Measurements from ENCODE around the gene SEL1L3. TPM values are rescaled to one million over a fixed set of nuclear protein-coding genes. Genes with fewer than 3 reads are reported as not detected.

The SEL1L3 gene
- total RNA-seq, 1 donor from 2014 or later: 70.5 TPM

GRCh38 chr4:25725870-25726269 lies 136.9 kb downstream of the SEL1L3 start:
- Histone ChIP-seq H3K9me3 (no peaks in the 10 kb centered on the region), H3K27me3 (ENCODE audit: low read depth) (no peaks in the 10 kb centered on the region), H3K4me1 (no peaks in the 10 kb centered on the region), H3K27ac (no peak overlapping the region), H3K36me3 (no peaks in the 10 kb centered on the region), H3K4me3 (no peak overlapping the region)
- DNase-seq (no peak), ATAC-seq (no peak)
- no peak for TF ChIP-seq CTCF (IDR thresholded peaks at IDR 0.05)
- intact Hi-C loops (cut with DNase I): no loop called here

- no peaks in the 10 kb centered on the region for H3K36me3 ChIP-seq
- H3K9me3 ChIP-seq: no peaks in the 10 kb centered on the region
- H3K27ac ChIP-seq: no peak overlapping the region
- TF ChIP-seq CTCF (IDR thresholded peaks at IDR 0.05): no peak
- DNase-seq (no peak), ATAC-seq (peak in 1 of 2 donors; percentile 21)
- H3K27me3 ChIP-seq (ENCODE audit: low read depth): no peaks in the 10 kb centered on the region
- H3K4me3 ChIP-seq: no peak overlapping the region
- no peaks in the 10 kb centered on the region for H3K4me1 ChIP-seq
- intact Hi-C loops (cut with DNase I): no loop called here
Measured at GRCh38 chr4:25723409-25723808, 139.4 kb downstream of the SEL1L3 start.

GRCh38 chr4:25722964-25723363 lies 139.8 kb downstream of the SEL1L3 start:
- TF ChIP-seq CTCF (IDR thresholded peaks at IDR 0.05): no peak
- Histone ChIP-seq H3K9me3 (no peaks in the 10 kb centered on the region), H3K27me3 (ENCODE audit: low read depth) (no peaks in the 10 kb centered on the region), H3K27ac (no peak overlapping the region), H3K4me3 (no peak overlapping the region), H3K4me1 (no peaks in the 10 kb centered on the region), H3K36me3 (no peaks in the 10 kb centered on the region)
- intact Hi-C loops (cut with DNase I): no loop called here
- ATAC-seq: no peak
- no peak for DNase-seq

- Histone ChIP-seq H3K4me3 (no peak overlapping the region), H3K27ac (no peak overlapping the region), H3K9me3 (no peaks in the 10 kb centered on the region), H3K4me1 (no peaks in the 10 kb centered on the region), H3K36me3 (no peaks in the 10 kb centered on the region), H3K27me3 (ENCODE audit: low read depth) (no peaks in the 10 kb centered on the region)
- no peak for DNase-seq
- TF ChIP-seq CTCF (IDR thresholded peaks at IDR 0.05): no peak
- no peak for ATAC-seq
- intact Hi-C loops (cut with DNase I): no loop called here
Measured at GRCh38 chr4:25713812-25714211, 149.0 kb downstream of the SEL1L3 start.

GRCh38 chr4:25712611-25713010 lies 150.2 kb downstream of the SEL1L3 start:
- Histone ChIP-seq H3K4me3 (no peak overlapping the region), H3K9me3 (no peaks in the 10 kb centered on the region), H3K27ac (no peak overlapping the region), H3K27me3 (ENCODE audit: low read depth) (no peaks in the 10 kb centered on the region), H3K36me3 (no peaks in the 10 kb centered on the region), H3K4me1 (no peaks in the 10 kb centered on the region)
- no peak for TF ChIP-seq CTCF (IDR thresholded peaks at IDR 0.05)
- intact Hi-C loops (cut with DNase I): no loop called here
- ATAC-seq (no peak), DNase-seq (no peak)

GRCh38 chr4:25710637-25711036 lies 152.2 kb downstream of the SEL1L3 start:
- intact Hi-C loops (cut with DNase I): no loop called here
- H3K36me3 ChIP-seq: no peaks in the 10 kb centered on the region
- DNase-seq (no peak), ATAC-seq (no peak)
- TF ChIP-seq CTCF (IDR thresholded peaks at IDR 0.05): no peak
- no peak overlapping the region for H3K4me3 ChIP-seq
- H3K27me3 ChIP-seq (ENCODE audit: low read depth): no peaks in the 10 kb centered on the region
- no peak overlapping the region for H3K27ac ChIP-seq
- no peaks in the 10 kb centered on the region for H3K9me3 ChIP-seq
- no peaks in the 10 kb centered on the region for H3K4me1 ChIP-seq

Measured in lower lobe of right lung (tissue), 2 donors.